Measurements from ENCODE around the gene IFNL4.
"Not testable (repeated sequence)": the region's sequence is repeated elsewhere in the genome, so short reads cannot be mapped to it uniquely, and the experiment has no call there.

Gene IFNL4

DNA sequence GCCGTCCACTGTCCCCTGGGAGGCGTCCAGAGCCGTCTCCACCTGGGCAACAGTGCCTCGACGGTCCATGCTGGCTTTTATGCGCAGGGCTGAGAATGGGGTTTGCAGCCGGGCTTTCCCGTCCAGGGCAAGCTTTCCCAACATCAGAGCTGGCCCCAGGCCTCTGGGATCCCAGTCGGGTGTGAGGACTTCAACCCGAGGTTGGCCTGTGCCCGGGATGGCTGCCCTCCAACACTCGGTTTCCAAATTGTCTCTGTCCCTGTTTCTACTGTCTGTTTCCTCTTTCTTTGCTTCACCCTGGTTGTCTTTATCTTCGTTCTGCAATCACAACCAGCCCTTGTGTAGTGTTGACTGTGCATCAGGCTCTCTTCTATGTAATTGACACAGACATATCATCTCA, at the start of gene IFNL4:
Gene IFNL4 (minus strand): TSS at position 51 of the 400 bp plus-strand sequence.
- DNase-seq (ENCODE audit: low spot score), result no peak

DNA sequence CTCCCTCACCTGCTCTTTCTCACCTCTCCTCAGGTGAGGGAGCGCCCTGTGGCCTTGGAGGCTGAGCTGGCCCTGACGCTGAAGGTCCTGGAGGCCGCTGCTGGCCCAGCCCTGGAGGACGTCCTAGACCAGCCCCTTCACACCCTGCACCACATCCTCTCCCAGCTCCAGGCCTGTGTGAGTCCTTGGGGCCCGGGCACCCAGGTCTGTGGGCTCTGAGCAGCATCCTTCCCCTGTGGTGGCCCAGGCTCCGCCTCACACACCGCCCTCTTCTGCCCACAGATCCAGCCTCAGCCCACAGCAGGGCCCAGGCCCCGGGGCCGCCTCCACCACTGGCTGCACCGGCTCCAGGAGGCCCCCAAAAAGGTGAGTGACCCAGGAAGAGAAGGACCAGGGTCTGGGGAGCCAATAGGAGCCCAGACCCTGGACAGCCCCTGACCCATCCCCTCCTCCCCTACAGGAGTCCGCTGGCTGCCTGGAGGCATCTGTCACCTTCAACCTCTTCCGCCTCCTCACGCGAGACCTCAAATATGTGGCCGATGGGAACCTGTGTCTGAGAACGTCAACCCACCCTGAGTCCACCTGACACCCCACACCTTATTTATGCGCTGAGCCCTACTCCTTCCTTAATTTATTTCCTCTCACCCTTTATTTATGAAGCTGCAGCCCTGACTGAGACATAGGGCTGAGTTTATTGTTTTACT, 49.4 kb upstream of the IFNL4 start:
- peak; percentile 35 for DNase-seq (ENCODE audit: low spot score)

DNA sequence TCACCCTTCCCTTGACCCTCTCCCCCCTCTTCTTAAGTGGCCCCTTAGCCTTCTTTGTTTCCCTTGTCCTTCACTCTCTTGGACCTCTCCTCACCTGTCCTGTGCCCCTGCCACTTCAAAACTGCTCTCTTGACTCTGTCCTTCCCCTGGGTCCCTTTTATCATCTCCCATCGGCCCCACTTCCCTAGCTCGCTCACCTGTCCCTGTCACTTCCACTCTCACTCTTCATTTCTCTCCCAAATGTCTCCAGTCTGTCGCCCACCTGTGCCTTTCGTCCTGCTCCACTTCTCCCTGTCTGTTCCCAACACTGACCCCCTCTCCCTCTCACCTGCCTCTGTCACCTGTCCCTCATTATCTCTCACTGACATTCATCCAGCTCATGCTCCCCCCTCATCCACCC, 48.2 kb upstream of the IFNL4 start:
- no peak for DNase-seq (ENCODE audit: low spot score)

DNA sequence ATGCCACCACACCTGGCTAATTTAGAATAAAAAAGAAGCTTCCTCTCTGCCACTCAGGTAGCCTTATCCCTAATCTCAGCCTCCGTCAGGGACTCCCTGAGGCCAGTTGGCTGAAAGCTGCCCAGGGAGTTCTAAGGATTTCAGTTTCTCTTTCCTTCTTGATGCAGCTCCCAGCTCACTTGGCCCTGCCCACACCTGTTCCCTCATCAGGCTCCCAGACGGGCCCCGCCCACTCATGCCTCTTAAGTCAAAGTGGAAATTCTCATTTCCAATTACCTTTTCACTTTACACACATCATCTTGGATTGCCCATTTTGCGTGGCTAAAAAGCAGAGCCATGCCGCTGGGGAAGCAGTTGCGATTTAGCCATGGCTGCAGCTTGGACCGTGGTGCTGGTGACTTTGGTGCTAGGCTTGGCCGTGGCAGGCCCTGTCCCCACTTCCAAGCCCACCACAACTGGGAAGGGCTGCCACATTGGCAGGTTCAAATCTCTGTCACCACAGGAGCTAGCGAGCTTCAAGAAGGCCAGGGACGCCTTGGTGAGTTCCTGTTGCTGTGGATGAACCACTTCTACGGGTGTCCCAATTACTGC, 47.5 kb upstream of the IFNL4 start, which contains the start of gene IFNL1:
Gene IFNL1 (plus strand): TSS at position 353 of the 591 bp plus-strand sequence. CDS start 15 bp downstream, at position 368.
- DNase-seq (ENCODE audit: low spot score), result no peak

DNA sequence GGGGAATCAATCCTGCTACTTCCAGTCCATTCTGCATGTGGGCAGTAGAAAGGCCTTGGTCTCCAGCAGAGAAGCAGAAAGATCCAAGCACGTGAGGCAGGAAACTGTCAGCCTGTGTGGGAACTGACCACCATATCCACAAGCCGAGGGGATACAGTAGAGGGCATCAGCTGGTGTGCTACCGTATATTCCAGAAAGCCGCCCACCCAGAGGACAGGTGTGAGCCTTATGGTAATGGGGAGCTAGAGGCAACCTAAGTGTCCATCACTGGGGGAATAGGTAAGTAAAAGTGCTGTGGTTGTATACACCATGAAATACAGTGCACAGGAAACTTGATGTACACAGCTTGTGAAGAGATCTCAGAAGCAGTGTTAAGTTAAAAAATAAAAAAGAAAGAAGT, 44.7 kb upstream of the IFNL4 start:
- DNase-seq (ENCODE audit: low spot score), result no peak

DNA sequence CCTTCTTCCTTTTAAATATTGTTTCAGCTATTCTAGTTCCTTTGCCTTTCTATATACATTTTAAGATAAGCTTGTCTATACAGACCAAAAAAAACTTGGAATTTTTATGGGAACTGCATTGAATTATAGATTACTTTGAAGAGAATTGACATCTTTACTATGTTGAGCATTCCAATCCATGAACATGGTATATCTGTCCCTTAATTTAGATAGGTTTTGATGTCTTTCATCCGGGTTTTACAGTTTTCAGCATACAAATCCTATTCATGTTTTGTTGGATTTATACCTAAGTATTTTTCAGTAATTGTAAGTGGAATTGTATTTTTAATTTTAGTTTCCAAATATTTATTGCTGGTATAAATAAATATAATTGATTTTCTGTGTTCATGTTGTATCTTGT, 35.4 kb upstream of the IFNL4 start:
- no peak for DNase-seq (ENCODE audit: low spot score)

DNA sequence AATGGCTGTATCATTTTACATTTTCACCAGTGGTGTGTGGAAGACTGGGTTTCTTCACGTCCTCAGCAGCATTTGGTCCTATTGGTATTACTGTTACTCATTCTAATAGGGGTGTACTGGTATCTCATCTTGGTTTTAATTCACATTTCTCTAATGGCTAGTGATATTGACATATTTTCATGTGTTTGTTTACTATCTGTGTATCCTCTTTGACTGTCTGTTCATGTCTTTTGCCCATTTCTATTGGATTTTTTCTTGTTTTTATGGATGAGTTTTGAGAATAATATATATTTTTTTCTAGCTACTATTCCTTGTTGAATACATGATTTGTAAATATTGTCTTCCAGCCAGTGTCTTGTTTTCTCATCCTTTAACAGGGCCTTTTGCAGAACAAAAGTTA, 33.4 kb upstream of the IFNL4 start:
- no peak for DNase-seq (ENCODE audit: low spot score)

DNA sequence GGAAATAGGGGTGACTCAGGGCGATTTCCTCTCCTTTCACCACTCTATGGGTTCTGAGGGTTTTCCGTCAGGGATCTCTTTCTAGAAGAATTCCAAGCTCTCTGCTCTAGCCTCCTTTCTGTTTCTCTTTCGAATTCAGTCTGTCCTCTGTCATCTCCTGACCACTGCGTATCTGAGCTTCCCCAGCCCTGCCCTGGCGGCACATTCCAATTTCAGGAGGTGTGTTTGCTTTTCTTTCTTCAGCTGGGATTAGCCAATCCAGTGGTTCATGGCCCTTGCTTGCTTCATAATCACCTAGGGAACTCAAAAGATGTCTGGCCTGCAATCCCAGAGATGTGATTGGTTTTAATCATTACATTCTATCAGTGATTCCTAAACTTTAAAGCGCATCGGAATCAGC, 28.9 kb upstream of the IFNL4 start:
- no peak for DNase-seq (ENCODE audit: low spot score)

DNA sequence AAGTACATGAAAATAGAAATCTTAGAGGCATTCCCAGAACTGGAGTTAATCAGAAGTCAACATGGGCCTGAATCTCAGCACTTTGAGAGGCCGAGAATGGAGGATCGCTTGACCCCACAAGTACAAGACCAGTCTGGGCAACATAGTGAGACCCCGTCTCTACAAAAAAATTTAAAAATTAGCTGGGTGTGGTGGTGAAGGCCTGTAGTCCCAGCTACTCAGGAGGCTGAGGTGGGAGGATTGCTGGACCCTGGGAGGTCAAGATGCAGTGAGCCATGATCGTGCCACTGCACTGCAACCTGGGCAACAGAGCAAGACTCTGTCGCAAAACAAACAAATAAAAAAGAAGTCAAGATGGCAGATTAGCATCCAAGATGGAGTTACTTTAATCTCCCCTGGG, 28.1 kb upstream of the IFNL4 start:
- DNase-seq (ENCODE audit: low spot score), result no peak

DNA sequence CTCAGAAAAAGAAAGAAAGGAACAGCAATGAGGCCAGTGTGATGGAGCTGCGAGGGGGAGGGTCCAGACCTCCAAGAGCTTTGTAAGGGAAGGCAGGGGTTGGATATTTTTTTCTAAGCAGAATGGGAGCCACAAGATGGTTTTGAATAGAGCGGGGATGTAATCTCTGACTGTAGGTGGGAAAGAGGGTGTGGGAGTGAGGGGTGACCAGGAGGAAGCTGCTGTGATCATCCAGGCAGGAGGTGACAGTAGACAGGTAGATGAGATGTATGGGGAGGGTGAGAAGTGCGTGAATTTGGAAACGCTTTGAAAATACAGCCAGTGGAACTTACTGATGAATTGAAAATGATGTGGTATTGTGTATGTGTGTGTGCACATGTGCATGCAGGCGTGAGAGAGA, 26.9 kb upstream of the IFNL4 start:
- no peak for DNase-seq (ENCODE audit: low spot score)

DNA sequence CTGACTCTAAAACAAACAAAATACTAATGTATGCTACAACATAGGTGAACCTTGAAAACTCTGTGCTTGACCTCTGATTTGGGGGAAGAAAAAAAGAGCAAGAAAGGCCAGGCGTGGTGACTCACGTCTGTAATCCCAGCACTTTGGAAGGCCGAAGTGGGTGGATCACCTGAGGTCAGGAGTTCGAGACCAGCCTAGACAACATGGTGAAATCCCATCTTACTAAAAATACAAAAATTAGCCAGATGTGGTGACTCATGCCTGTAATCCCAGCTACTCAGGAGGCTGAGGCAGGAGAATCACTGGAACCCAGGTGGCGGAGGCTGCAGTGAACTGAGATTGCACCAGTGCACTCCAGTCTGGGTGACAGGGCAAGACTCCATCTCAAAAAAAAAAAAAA, 25.2 kb upstream of the IFNL4 start:
- not testable (repeated sequence) for DNase-seq (ENCODE audit: low spot score)

DNA sequence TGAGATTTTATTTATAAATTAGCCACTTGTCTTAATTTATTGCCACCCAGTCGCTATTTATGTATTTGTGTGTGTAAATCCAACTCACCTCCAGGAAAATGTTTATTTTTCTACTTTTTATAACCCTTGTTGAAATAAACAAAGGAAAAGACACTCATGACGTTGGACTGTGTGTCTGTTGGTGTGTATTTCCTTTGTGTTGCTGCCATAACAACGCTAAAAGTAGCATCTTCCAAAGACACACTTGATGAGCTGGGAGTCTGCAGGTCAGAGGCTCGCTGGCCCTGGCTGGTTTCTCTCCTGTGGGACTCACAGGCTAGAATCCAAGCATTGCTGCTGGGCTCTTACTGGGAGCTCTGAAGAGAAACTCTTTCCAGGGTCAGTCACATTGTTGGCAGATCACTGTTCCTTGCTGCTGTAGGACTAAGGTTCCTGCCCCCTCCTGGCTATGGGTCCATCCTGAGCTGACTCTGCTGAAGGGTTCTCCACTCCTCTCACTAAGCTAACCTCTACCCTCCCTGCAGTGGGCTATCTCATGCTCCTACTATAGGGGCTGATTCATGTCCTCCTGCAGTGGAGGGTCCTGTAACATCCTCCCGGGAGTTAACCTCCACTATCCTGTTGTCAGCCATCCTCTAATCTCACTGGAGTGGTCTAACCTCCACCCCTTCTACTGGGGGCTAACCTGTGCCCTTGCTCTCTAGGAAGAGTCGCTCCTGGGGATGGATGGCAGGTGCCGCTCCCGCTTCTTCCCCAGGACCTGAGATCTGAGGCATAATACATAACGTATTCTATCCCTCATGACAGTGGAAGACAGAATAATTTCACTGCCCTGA, 21.6 kb upstream of the IFNL4 start:
- no peak for DNase-seq (ENCODE audit: low spot score)

DNA sequence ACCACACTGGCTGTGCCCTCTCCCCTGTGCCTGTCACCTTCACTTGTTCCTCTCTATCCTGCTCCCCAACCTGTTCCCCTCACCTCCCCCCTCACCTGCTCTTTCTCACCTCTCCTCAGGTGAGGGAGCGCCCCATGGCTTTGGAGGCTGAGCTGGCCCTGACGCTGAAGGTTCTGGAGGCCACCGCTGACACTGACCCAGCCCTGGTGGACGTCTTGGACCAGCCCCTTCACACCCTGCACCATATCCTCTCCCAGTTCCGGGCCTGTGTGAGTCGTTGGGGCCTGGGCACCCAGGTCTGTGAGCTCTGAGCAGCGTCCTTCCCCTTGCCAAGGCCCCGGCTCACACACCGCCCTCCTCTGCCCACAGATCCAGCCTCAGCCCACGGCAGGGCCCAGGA, 20.7 kb upstream of the IFNL4 start:
- not testable (repeated sequence) for DNase-seq (ENCODE audit: low spot score)

DNA sequence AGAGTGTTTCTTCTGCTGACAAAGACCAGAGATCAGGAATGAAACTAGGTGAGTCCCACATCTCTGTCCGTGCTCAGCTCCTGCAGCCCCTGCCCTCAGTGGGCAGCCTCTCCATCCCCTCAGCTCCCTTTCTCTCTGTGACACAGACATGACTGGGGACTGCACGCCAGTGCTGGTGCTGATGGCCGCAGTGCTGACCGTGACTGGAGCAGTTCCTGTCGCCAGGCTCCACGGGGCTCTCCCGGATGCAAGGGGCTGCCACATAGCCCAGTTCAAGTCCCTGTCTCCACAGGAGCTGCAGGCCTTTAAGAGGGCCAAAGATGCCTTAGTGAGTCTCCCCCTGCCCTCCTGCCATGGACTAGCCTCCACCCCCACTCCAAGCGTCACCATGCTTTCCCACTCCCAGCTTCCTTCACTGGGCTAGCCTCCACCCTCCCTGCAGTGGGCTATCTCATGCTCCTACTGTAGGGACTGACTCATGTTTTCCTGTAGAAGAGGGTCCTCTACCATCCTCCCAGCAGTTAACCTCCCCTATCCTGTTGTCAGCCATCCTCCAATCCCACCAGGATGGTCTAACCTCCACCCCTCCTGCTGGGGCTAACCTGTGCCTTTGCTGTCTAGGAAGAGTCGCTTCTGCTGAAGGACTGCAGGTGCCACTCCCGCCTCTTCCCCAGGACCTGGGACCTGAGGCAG, 20.0 kb upstream of the IFNL4 start:
- not testable (repeated sequence) for DNase-seq (ENCODE audit: low spot score)

DNA sequence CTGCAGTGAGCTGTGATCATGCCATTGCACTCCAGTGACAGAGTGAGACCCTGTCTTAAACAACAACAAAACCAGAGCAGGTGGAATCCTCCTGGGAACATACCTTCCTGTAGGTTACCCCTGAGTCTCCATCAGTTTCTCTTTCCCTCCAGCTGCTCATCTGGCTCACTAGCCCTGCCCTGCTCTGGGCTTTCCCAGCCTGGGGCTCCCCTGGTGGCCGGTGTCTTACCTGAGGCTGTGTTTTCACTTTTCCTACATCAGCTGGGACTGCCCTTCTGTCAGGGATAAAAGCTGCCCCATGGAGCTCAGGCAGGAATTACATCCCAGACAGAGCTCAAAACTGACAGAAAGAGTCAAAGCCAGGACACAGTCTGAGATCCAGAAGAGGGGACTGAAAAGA, 19.4 kb upstream of the IFNL4 start, which contains the start of gene IFNL2:
Gene IFNL2 (plus strand): TSS at position 312 of the 400 bp plus-strand sequence. CDS start 173 bp downstream, outside the sequence.
- not testable (repeated sequence) for DNase-seq (ENCODE audit: low spot score)

DNA sequence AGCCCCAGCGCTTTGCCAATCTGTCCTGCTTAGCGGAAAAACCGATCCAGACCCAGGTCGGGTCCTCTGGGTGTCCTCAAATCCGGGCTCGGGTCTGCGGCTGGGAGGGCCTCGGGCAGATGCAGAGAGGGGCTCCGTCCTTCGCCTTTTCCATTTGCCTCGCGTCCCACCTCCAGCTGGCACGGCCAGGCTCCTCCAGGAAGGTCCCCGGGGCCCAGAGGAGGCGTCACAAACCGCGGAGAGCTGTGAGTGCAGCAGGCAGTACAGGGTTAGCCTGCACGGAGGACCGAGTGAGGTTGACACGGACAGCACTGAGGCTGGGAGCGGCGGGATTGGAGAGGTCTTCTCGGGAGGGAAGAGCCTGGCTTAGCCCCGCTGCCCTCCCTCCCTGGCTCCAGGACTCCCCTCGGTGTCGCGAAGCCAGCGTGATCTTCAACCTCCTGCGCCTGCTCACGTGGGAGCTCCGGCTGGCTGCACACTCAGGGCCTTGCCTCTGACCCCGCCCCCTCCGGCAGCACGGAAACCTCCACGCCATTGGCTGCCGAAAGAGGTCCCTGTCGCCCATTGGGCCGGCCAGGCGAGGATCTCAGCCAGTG, 16.8 kb upstream of the IFNL4 start:
- DNase-seq (ENCODE audit: low spot score), result no peak

DNA sequence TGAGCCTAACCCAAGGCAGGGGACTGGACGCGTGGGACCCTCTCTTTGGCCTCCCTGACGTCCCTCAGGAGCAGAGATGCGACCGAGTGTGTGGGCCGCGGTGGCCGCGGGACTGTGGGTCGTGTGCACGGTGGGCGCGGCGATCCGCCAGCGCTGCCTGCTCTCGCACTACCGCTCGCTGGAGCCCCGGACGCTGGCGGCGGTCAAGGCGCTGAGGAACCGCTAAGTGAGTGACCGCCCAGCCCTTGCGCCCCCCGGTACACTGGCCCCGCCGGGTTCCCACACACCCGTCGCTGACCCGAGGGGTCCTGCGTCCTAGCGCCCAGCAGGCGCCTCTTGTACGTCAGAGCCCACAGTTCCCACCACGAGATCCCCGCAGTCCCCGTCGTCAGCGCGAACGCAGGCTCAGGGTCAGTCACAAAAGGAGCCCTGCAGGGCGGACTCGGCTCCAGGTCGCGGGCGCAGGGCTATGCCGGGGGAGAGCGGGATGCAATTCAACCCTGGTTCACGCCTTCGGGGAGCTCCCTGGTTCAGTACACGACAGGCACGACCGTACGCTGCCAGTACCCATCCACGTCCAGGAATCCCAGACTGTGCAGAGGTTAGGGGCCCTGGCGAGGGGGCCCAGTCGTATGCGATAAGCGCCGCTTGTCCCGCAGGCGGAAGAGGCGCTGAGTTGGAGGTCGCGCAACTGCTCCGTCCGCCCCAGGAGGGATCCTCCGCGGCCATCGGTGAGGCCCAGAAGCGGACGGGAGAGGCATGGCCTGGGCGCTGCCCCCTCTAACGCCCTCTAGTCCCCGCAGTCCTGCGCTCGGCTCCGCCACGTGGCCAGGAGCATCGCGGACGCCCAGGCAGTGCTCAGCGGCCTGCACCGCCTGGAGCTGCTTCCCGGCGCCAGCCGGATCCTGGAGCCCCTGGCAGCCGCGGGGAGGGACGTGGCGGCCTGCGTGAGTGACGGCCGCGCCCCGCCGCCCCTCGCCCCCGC, 15.9 kb upstream of the IFNL4 start:
- no peak for DNase-seq (ENCODE audit: low spot score)

DNA sequence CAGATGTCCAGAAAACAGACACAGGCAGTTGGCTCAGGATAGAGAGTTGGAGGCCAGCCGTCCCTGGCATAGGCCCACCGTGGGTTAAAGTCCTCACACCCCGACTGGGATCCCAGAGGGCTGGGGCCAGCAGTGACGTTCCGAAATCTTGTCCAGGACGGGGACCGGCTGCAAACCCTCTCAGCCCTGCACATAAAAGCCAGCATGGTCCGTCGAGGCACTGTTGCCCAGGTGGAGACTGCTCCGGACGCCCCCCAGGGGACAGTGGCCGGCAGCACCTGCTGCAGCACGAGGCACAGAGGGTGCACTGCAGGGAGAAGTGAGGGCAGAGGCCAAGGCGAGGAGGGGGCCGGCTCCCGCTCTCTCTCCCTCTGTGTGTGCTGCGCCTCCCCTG, 15.3 kb upstream of the IFNL4 start:
- DNase-seq (ENCODE audit: low spot score), result no peak

DNA sequence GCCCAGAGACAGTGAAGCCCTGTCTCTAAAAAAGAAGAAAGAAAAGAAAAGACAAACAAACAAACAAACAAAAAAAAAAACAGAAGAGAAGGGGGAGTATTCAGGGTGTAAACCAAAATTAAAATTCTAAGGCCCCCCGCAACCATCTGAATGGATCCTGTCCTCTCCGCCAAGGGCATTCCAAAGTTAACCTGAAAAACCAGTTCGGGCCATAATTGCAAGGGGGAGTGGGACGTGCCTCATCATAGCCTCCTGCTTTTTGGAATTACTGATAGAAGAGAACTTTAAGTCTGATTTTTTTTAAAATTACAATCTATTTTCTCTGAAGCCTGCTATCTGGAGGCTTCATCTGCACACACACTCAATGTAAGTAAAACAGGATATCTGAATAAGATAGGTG, 13.8 kb upstream of the IFNL4 start:
- no peak for DNase-seq (ENCODE audit: low spot score)

DNA sequence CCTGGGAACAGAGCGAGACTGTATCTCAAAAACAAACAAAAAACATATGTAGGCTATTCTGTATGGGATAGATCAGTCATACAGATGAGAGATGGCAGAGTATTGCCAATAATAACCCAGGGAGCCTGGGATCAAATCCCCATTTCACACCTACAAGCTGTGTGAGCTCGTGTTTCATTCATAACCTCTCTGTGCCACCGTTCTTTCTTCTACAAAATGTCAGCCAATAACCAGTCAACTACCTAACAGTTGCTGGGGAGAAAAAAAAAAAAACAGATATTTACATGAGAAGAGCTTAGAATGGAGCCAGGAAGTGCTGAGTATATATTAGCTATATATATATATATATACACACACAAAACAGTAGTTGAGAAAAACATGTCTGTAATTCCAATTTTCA, 13.0 kb upstream of the IFNL4 start:
- no peak for DNase-seq (ENCODE audit: low spot score)

DNA sequence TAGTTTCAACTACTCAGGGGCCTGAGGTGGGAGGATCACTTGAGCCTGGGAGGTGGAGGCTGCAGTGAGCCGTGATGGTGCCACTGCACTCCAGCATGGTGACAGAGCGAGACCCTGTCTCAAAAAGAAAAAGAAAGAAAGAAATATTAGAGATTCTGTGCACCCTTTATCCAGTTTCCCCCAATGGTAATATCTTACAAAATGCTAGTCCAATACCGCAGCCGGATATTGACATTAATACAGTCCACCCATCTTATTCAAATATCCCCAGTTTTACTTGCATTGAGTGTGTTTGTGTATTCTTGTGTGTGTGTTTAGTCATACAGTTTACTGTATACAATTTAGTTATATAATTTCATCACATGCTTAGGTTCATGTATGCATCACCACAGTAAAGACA, 8.6 kb upstream of the IFNL4 start:
- no peak for DNase-seq (ENCODE audit: low spot score)

Data from SW480 (cell line).